Measurements from ENCODE around the gene TGIF2. TPM values are rescaled to one million over a fixed set of nuclear protein-coding genes. Genes with fewer than 3 reads are reported as not detected.
A peak's percentile ranks its signal among the peaks of the same experiment; 100 is the strongest.

The TGIF2 gene
- total RNA-seq, 6 experiments from 2014 or later: 3.2 to 7.8 (median 5.9) TPM

- 82% methylated on average over 11 of the region's 11 CpGs for WGBS (ENCODE audit: insufficient coverage, low coverage, low lambda C conversion rate, missing lambda C conversion rate)
- intact Hi-C loops (cut with DNase I): no loop called here
- DNase-seq: no peak
- Histone ChIP-seq H3K36me3 (no peaks in the 10 kb centered on the region), H3K4me1 (no peaks in the 10 kb centered on the region), H3K27me3 (no peaks in the 10 kb centered on the region), H3K4me3 (no peak overlapping the region), H3K27ac (no peak overlapping the region), H3K9me3 (no peaks in the 10 kb centered on the region)
- no peak for TF ChIP-seq POLR2A (IDR thresholded peaks at IDR 0.05)
- no peak for TF ChIP-seq CTCF (IDR thresholded peaks at IDR 0.05)
- no peak for ATAC-seq
Measured at GRCh38 chr20:36538026-36538722, 35.2 kb upstream of the TGIF2 start.

GRCh38 chr20:36540551-36541211, 32.7 kb upstream of the TGIF2 start:
- Histone ChIP-seq H3K36me3 (no peaks in the 10 kb centered on the region), H3K27me3 (no peaks in the 10 kb centered on the region), H3K9me3 (no peaks in the 10 kb centered on the region), H3K4me3 (peak overlapping the region; percentile 36 to 44 (median 41)), H3K27ac (peak overlapping the region; percentile 15 to 57 (median 33)), H3K4me1 (no peaks in the 10 kb centered on the region)
- WGBS (ENCODE audit: insufficient coverage, low coverage, low lambda C conversion rate, missing lambda C conversion rate): 58% methylated on average over 15 of the region's 41 CpGs
- ATAC-seq (no peak), DNase-seq (no peak)
- TF ChIP-seq POLR2A (IDR thresholded peaks at IDR 0.05): no peak
- TF ChIP-seq CTCF (IDR thresholded peaks at IDR 0.05): no peak
- intact Hi-C loops (cut with DNase I): no loop called here

- Histone ChIP-seq H3K36me3 (no peaks in the 10 kb centered on the region), H3K27me3 (no peaks in the 10 kb centered on the region), H3K27ac (peak within 1 kb of the TSS; percentile 26 to 81 (median 57)), H3K4me3 (peak within 1 kb of the TSS; percentile 36 to 44 (median 41)), H3K9me3 (no peaks in the 10 kb centered on the region), H3K4me1 (no peaks in the 10 kb centered on the region)
- TF ChIP-seq POLR2A (IDR thresholded peaks at IDR 0.05) (no peak), CTCF (IDR thresholded peaks at IDR 0.05) (no peak)
- intact Hi-C loops (cut with DNase I): no loop called here
- ATAC-seq (peak; percentile 62 to 72 (median 70)), DNase-seq (peak; percentile 67 to 78 (median 77))
- 17% methylated on average over 7 of the region's 41 CpGs for WGBS (ENCODE audit: insufficient coverage, low coverage, low lambda C conversion rate, missing lambda C conversion rate)
Measured at GRCh38 chr20:36541227-36541767, 32.1 kb upstream of the TGIF2 start, which contains the start of gene MYL9. Gene MYL9, plus strand, starts transcription at chr20:36541519. Its CDS starts 3,366 bp downstream, at chr20:36544885.

- intact Hi-C loops (cut with DNase I): no loop called here
- Histone ChIP-seq H3K9me3 (no peaks in the 10 kb centered on the region), H3K4me3 (peak overlapping the region; percentile 36 to 44 (median 41)), H3K36me3 (no peaks in the 10 kb centered on the region), H3K4me1 (no peaks in the 10 kb centered on the region), H3K27ac (peak overlapping the region; percentile 26 to 81 (median 57)), H3K27me3 (no peaks in the 10 kb centered on the region)
- no CpG with 5 or more reads among the region's 14 CpGs for WGBS (ENCODE audit: insufficient coverage, low coverage, low lambda C conversion rate, missing lambda C conversion rate)
- peak in 3 of 4 donors; percentile 18 to 22 (median 20) for TF ChIP-seq CTCF (IDR thresholded peaks at IDR 0.05)
- no peak for TF ChIP-seq POLR2A (IDR thresholded peaks at IDR 0.05)
- DNase-seq: no peak
- ATAC-seq: peak; percentile 7 to 25 (median 14)
Measured at GRCh38 chr20:36541768-36542488, 31.5 kb upstream of the TGIF2 start.

Data from right lobe of liver (tissue), 6 donors.